Spleen (tissue), 11 donors: ENCODE results near the gene ACSF3. TPM values are rescaled to one million over a fixed set of nuclear protein-coding genes. Genes with fewer than 3 reads are reported as not detected.

Experiments used
- DNase-seq: peaks from one replicate; pipeline ENCODE4 v3.0.0-alpha.2; 2020
- H3K27ac ChIP-seq, 8 donors: fragments of 200-600 bp; sonication (generic) in 7 of 8; 1 replicate in 4 of 8; 2 replicates in 4 of 8; pipeline versions ENCODE4 v1.5.0 to v1.8.0; 2016 to 2021; ENCODE audit warnings: inconsistent platforms in 4 of 8, mild to moderate bottlenecking in 4 of 8, moderate library complexity in 1 of 8
- H3K27me3 ChIP-seq, 7 donors: fragments of 200-600 bp; sonication (generic) in 6 of 7; replicated peaks in 1 of 7; 1 replicate in 4 of 7; 2 replicates in 3 of 7; pipeline versions ENCODE4 v1.5.0 to v1.8.0; 2016 to 2021; ENCODE audit warnings: inconsistent platforms in 3 of 7, mild to moderate bottlenecking in 1 of 7
- H3K36me3 ChIP-seq, 6 donors: fragments of 200-600 bp; sonication (generic) in 5 of 6; 1 replicate in 4 of 6; 2 replicates in 2 of 6; pipeline versions ENCODE4 v1.5.0 to v1.8.0; 2016 to 2021; ENCODE audit warnings: inconsistent platforms in 2 of 6
- H3K4me1 ChIP-seq, 6 donors: fragments of 200-600 bp; sonication (generic) in 5 of 6; 1 replicate in 3 of 6; 2 replicates in 3 of 6; pipeline versions ENCODE4 v1.5.0 to v1.8.0; 2016 to 2021; ENCODE audit warnings: inconsistent platforms in 3 of 6
- H3K4me3 ChIP-seq, 8 donors: fragments of 200-600 bp; sonication (generic) in 7 of 8; 1 replicate in 4 of 8; 2 replicates in 4 of 8; pipeline versions ENCODE4 v1.5.0 to v1.8.0; 2016 to 2021; ENCODE audit warnings: inconsistent platforms in 4 of 8, mild to moderate bottlenecking in 4 of 8, moderate library complexity in 2 of 8
- H3K9me3 ChIP-seq, 8 donors: fragments of 200-600 bp; sonication (generic) in 7 of 8; 1 replicate in 4 of 8; 2 replicates in 4 of 8; pipeline versions ENCODE4 v1.5.0 to v1.8.0; 2016 to 2021; ENCODE audit warnings: inconsistent platforms in 4 of 8
- POLR2A ChIP-seq, 3 donors: fragments of 450-650 bp; IDR thresholded peaks; one replicate each; pipeline ENCODE4 v1.5.1; 2017; ENCODE audit warnings: antibody characterized with exemption in 3 of 3, mild to moderate bottlenecking in 1 of 3
- POLR2AphosphoS5 ChIP-seq, 3 donors: sonication (generic); formaldehyde crosslinking; IDR thresholded peaks; one replicate each; pipeline ENCODE4 v1.5.1; 2017; ENCODE audit warnings: antibody characterized with exemption in 3 of 3
- WGBS, 5 donors: extraction: QIAGEN DNeasy Blood & Tissue Kit in 3 of 5; methylation state at CpG; one replicate each; pipeline versions ENCODE4 v1.1.5 to v1.1.7; 2013 to 2018; 5-methylcytosine and 5-hydroxymethylcytosine counted together
- intact Hi-C: fragments of 100-400 bp; cut with DNase I; formaldehyde crosslinking; loops from one replicate; pipeline ENCODE4 v1.15.0; 2023; ENCODE audit warnings: low total_unique reads
- polyA plus RNA-seq, 3 donors: library from polyadenylated mRNA; stranded (reverse); fragments of 200-250 nt; gene quantifications; one replicate each; pipeline ENCODE4 v1.2.1, GENCODE V29; 2013
- total RNA-seq, 7 donors: library from RNA; depleted of rRNA in 3 of 7; stranded (reverse); fragments of >200 nt in 3 of 7; fragmentation: NEBNext Ultra II Directional in 4 of 7; extraction: Animal tissue kit (Norgen Biotek cat#: 25700) in 4 of 7; gene quantifications; one replicate each; pipeline versions ENCODE4 v1.1.0 to v1.2.1, GENCODE V29; 2016 to 2021
- TF ChIP-seq, protein P1 (sequence below), 11 experiments: fragments of 200-600 bp in 7 of 11; fragments of 450-650 bp in 4 of 11; sonication (generic) in 4 of 11; IDR thresholded peaks in 8 of 11; conservative IDR thresholded peaks in 3 of 11; 1 replicate in 7 of 11; 2 replicates in 4 of 11; pipeline versions ENCODE4 v1.4.0 to v1.8.0; 2016 to 2021; ENCODE audit warnings: antibody characterized with exemption in 11 of 11, inconsistent platforms in 4 of 11, mild to moderate bottlenecking in 1 of 11
- donor health status: healthy with polysubstance abuse.
- donor health status: DM: no; HTN: no; CAD: no; lungs with moderate emphysema.
- donor health status: DM: no; HTN: no; CAD: no.
- donor health status: Bipolar disorder and iron deficiency.
- donor health status: healthy.
- donor health status: DM: no; HTN: no; CAD: no.
- donor health status: DM: yes; HTN: yes; CAD: no.

Gene ACSF3
- total and polyA plus RNA-seq, 10 donors = 35.4 to 68.1 (median 49.1) TPM

DNA sequence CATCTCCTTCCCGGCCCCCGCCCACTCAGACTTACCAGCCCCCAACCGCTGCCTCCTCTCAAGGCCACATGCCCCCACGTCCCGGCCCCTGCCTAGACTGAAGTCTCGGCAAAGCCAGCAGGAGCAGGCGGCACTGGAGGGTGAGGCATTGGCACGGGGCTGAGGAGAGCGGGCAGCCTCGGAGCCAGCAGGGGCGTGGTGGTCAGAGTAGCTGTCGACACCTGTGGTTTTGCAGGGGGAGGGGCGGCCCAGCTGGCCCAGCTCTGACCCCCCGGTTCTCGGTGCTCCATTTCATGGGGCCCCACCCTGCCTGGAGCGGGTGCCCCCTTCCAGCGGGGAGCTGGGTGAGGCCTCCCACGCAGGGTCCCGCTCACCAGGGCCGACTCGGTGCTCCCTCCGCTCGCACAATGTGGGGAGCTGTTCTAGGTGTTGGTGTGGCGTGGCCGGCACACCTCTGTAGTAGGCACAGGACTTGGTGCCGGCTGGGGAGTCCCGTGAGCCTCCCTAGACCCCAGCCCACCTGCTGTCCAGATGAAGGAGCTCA is 82.6 kb downstream of the ACSF3 start:
- DNase-seq = no peak
- intact Hi-C loops = no loop called here
- 74 to 87% (median 85%) methylated on average over 18 to 27 of the region's 27 CpGs for WGBS, 5 donors
- Histone ChIP-seq H3K27me3 (peaks cover 0 to 74% (median 5%) of the 10 kb centered on the region in 7 donors), H3K9me3 (no peaks in the 10 kb centered on the region), H3K4me3 (no peak overlapping the region), H3K4me1 (peaks cover 0 to 38% (median 14%) of the 10 kb centered on the region in 6 donors), H3K27ac (no peak overlapping the region), H3K36me3 (no peaks in the 10 kb centered on the region)
- TF ChIP-seq, protein P1, sequence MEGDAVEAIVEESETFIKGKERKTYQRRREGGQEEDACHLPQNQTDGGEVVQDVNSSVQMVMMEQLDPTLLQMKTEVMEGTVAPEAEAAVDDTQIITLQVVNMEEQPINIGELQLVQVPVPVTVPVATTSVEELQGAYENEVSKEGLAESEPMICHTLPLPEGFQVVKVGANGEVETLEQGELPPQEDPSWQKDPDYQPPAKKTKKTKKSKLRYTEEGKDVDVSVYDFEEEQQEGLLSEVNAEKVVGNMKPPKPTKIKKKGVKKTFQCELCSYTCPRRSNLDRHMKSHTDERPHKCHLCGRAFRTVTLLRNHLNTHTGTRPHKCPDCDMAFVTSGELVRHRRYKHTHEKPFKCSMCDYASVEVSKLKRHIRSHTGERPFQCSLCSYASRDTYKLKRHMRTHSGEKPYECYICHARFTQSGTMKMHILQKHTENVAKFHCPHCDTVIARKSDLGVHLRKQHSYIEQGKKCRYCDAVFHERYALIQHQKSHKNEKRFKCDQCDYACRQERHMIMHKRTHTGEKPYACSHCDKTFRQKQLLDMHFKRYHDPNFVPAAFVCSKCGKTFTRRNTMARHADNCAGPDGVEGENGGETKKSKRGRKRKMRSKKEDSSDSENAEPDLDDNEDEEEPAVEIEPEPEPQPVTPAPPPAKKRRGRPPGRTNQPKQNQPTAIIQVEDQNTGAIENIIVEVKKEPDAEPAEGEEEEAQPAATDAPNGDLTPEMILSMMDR (IDR thresholded peaks at IDR 0.05 in 8 of 11, conservative IDR thresholded peaks at IDR 0.05 in 3 of 11) = no peak
- TF ChIP-seq POLR2A (IDR thresholded peaks at IDR 0.05) (no peak), POLR2AphosphoS5 (IDR thresholded peaks at IDR 0.05) (no peak)

DNA sequence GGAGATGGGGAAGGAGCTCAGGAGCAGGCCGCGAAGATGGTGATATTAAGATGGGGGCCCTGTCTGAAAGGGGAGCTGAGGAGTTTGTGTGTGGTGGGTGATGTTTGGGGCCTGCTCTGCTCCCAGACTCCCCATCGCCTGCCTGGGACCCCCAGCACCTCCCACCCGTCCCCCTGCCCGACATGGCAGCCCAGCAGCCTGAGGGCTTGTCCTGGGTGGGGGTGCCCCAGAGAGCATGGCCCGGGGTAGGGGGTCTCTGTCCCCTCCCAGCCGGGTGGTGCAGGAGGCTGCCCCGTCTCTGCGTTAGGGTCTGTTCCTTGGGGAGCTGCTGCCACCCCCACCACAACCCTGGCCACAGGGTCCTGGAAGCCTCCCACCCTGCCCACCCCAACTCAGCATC is 83.1 kb downstream of the ACSF3 start:
- no peaks in the 10 kb centered on the region for H3K36me3 ChIP-seq
- no peak for DNase-seq

DNA sequence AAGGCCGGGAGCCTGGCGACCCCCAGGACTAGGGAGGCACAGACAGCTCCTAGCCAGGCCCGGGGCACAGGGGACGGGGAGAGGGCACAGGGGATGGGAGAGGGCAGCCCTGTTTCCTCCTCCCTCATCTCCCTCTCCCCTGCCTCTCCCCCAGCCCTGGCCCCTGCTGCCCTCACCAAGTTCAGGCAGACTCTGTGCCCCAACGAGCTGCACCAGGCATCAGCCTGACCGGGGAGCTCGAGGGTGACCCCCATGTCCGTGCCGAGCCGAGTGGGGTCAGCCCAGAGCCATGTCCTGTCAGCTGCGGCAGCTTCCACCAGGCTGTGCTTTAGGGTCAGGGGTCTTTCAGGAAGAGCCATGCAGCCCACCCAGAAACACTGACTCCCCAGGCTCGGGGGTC is 83.8 kb downstream of the ACSF3 start:
- no peak for DNase-seq
- H3K4me1 ChIP-seq = peaks cover 0 to 26% (median 4%) of the 10 kb centered on the region in 6 donors
- 74 to 87% (median 83%) methylated on average over 10 to 12 of the region's 12 CpGs for WGBS, 5 donors
- no peak overlapping the region for H3K4me3 ChIP-seq
- no peaks in the 10 kb centered on the region for H3K36me3 ChIP-seq
- H3K27me3 ChIP-seq = peaks cover 0 to 75% (median 0%) of the 10 kb centered on the region in 7 donors
- intact Hi-C loops = no loop called here
- H3K9me3 ChIP-seq = no peaks in the 10 kb centered on the region
- H3K27ac ChIP-seq = no peak overlapping the region
- TF ChIP-seq POLR2A (IDR thresholded peaks at IDR 0.05) (no peak), POLR2AphosphoS5 (IDR thresholded peaks at IDR 0.05) (no peak)
- TF ChIP-seq, protein P1 (IDR thresholded peaks at IDR 0.05 in 8 of 11, conservative IDR thresholded peaks at IDR 0.05 in 3 of 11) = no peak

More for the DNA sequence above, 83.1 kb downstream of the ACSF3 start:
- WGBS, 5 donors = 84 to 97% (median 93%) methylated on average over 7 to 9 of the region's 9 CpGs
- intact Hi-C loops = no loop called here
- H3K27me3 ChIP-seq = peaks cover 0 to 77% (median 5%) of the 10 kb centered on the region in 7 donors
- H3K9me3 ChIP-seq = no peaks in the 10 kb centered on the region
- H3K4me3 ChIP-seq = no peak overlapping the region
- H3K27ac ChIP-seq = no peak overlapping the region
- no peak for TF ChIP-seq POLR2AphosphoS5 (IDR thresholded peaks at IDR 0.05)
- TF ChIP-seq, protein P1 (IDR thresholded peaks at IDR 0.05 in 8 of 11, conservative IDR thresholded peaks at IDR 0.05 in 3 of 11) = no peak
- no peak for TF ChIP-seq POLR2A (IDR thresholded peaks at IDR 0.05)
- peaks cover 0 to 33% (median 10%) of the 10 kb centered on the region in 6 donors for H3K4me1 ChIP-seq

DNA sequence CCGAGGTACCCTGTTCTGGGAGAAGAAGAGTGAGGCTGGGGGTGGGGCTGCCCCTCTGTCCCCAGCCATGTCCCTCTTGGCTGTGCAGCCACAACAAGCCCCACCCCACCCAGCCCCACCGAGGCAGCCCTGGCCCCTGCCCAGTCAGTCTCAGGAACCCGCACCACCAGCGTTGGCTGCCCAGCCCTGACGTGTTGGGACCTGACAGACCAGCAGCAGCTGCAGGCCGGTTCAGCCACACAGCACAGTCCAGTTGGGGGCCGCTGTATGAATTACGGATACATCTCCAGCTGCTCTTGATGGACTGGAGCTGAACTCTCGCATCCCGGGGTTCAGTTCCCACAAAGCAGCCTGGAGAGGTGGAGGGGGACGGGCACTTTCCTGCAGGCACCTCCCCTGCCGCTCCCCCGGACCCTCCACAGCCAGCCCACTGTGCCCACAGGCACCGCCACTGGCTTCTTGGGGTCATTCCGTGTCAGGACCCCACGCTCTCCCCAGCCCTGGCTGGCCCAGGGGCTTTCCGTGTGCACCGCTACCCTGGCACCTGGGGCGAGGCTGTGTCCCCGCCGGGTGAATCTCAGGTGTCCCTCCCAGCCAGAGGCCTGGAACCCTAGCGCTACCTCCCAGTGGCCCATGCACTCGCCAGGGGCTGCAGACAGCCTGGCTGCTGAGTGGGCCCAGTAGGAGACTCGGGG is 84.9 kb downstream of the ACSF3 start:
- no peaks in the 10 kb centered on the region for H3K36me3 ChIP-seq
- intact Hi-C loops = no loop called here
- no peak overlapping the region for H3K4me3 ChIP-seq
- H3K27ac ChIP-seq = no peak overlapping the region
- peaks cover 0 to 74% (median 0%) of the 10 kb centered on the region in 7 donors for H3K27me3 ChIP-seq
- H3K4me1 ChIP-seq = peaks cover 0 to 19% (median 0%) of the 10 kb centered on the region in 6 donors
- TF ChIP-seq POLR2A (IDR thresholded peaks at IDR 0.05) (no peak), POLR2AphosphoS5 (IDR thresholded peaks at IDR 0.05) (no peak)
- TF ChIP-seq, protein P1 (IDR thresholded peaks at IDR 0.05 in 8 of 11, conservative IDR thresholded peaks at IDR 0.05 in 3 of 11) = no peak
- no peaks in the 10 kb centered on the region for H3K9me3 ChIP-seq
- no peak for DNase-seq
- 85 to 91% (median 86%) methylated on average over 14 to 24 of the region's 24 CpGs for WGBS, 5 donors
